IMR-90 (cell line): ENCODE results near the gene ROBO2. TPM values are rescaled to one million over a fixed set of nuclear protein-coding genes. Genes with fewer than 3 reads are reported as not detected.
A peak's percentile ranks its signal among the peaks of the same experiment; 100 is the strongest.

Source experiments
- ATAC-seq: fragments of 200-7000 bp; cut with Tn5 transposase; 2 replicates; pipeline ENCODE4 v1.9.1; 2020; ENCODE audit warnings: low read depth, mild to moderate bottlenecking, moderate library complexity
- BruUV-seq: library from RNA; stranded (reverse); fragments of 400-500 nt; replicated peaks from 2 replicates; lab custom pipeline; 2021; lab: Mats Ljungman, UMichigan
- CTCF ChIA-PET: fragments of 300-600 bp; formaldehyde crosslinking; extraction: SDS; loops from one replicate; lab custom pipeline; 2021; ENCODE audit warnings: antibody characterized with exemption; lab: Yijun Ruan, JAX
- POLR2A ChIA-PET: fragments of 300-600 bp; sonication (Branson Sonifier 250); formaldehyde crosslinking; loops from one replicate; lab custom pipeline; 2022; ENCODE audit warnings: antibody characterized with exemption; ENCODE audit not compliant: unreplicated experiment; lab: Charles Lee
- DNase-seq: peaks from one replicate; pipeline ENCODE4 v3.0.0; 2013
- H2AFZ ChIP-seq: replicated peaks from 2 replicates; pipeline ENCODE3; 2013; ENCODE audit warnings: low read length, mild to moderate bottlenecking; ENCODE audit not compliant: poor library complexity
- H2AK5ac ChIP-seq: 2 replicates; pipeline ENCODE4 v1.6.1; 2013; ENCODE audit warnings: low read depth, low read length, inconsistent platforms
- H2AK9ac ChIP-seq: replicated peaks from 2 replicates; pipeline ENCODE3; 2013; ENCODE audit warnings: mild to moderate bottlenecking, low read depth, low read length, moderate library complexity; ENCODE audit not compliant: poor library complexity
- H2BK120ac ChIP-seq: 2 replicates; pipeline ENCODE4 v1.6.1; 2013; ENCODE audit warnings: low read depth, low read length, inconsistent platforms
- H2BK15ac ChIP-seq: 3 replicates; pipeline ENCODE4 v1.6.1; 2013; ENCODE audit warnings: low read depth, low read length, inconsistent platforms
- H2BK20ac ChIP-seq: 2 replicates; pipeline ENCODE4 v1.6.1; 2013; ENCODE audit warnings: low read depth, mild to moderate bottlenecking, inconsistent platforms, low read length, moderate library complexity
- H2BK5ac ChIP-seq: 2 replicates; pipeline ENCODE4 v1.6.1; 2013; ENCODE audit warnings: mild to moderate bottlenecking, low read depth, low read length, inconsistent platforms; ENCODE audit not compliant: poor library complexity, severe bottlenecking
- H3K14ac ChIP-seq: replicated peaks from 2 replicates; pipeline ENCODE4 v1.6.1; 2013; ENCODE audit warnings: low read depth, low read length, inconsistent platforms
- H3K18ac ChIP-seq: 2 replicates; pipeline ENCODE4 v1.6.1; 2013; ENCODE audit warnings: low read depth, low read length, control low read depth
- H3K23ac ChIP-seq: 2 replicates; pipeline ENCODE4 v1.6.1; 2013; ENCODE audit warnings: low read depth, low read length, inconsistent platforms
- H3K27ac ChIP-seq: 2 replicates; pipeline ENCODE4 v1.5.1; 2013; ENCODE audit warnings: mild to moderate bottlenecking, control low read depth, low read length; ENCODE audit not compliant: insufficient read depth
- H3K27me3 ChIP-seq: 2 replicates; pipeline ENCODE4 v1.6.1; 2013; ENCODE audit warnings: low read length; ENCODE audit not compliant: control insufficient read depth, insufficient read depth
- H3K36me3 ChIP-seq: 2 replicates; pipeline ENCODE4 v1.6.1; 2013; ENCODE audit warnings: low read length, mixed read lengths; ENCODE audit not compliant: control insufficient read depth, insufficient read depth
- H3K4ac ChIP-seq: 2 replicates; pipeline ENCODE4 v1.6.1; 2013; ENCODE audit warnings: low read depth, low read length, inconsistent platforms
- H3K4me1 ChIP-seq: 2 replicates; pipeline ENCODE4 v1.6.1; 2013; ENCODE audit warnings: low read length, mixed read lengths; ENCODE audit not compliant: control insufficient read depth, insufficient read depth
- H3K4me2 ChIP-seq: 2 replicates; pipeline ENCODE4 v1.6.1; 2013; ENCODE audit warnings: low read depth, mild to moderate bottlenecking, control low read depth, low read length, moderate library complexity
- H3K4me3 ChIP-seq: 2 replicates; pipeline ENCODE4 v1.5.1; 2013; ENCODE audit warnings: low read depth, mild to moderate bottlenecking, control low read depth, low read length, moderate library complexity; ENCODE audit not compliant: insufficient read depth
- H3K56ac ChIP-seq: 2 replicates; pipeline ENCODE4 v1.6.1; 2013; ENCODE audit warnings: low read length, inconsistent platforms; ENCODE audit not compliant: insufficient read depth; ENCODE audit errors: extremely low read depth
- H3K79me1 ChIP-seq, 2 experiments: 2 replicates each; pipeline ENCODE4 v1.6.1; 2013; ENCODE audit warnings: low read length in 2 of 2, inconsistent platforms in 1 of 2, low read depth in 1 of 2
- H3K9ac ChIP-seq: 2 replicates; pipeline ENCODE4 v1.6.1; 2013; ENCODE audit warnings: low read depth, low read length, control low read depth
- H3K9me1 ChIP-seq: 2 replicates; pipeline ENCODE4 v1.6.1; 2013; ENCODE audit warnings: low read length, inconsistent platforms; ENCODE audit not compliant: insufficient read depth
- H3K9me3 ChIP-seq: 2 replicates; pipeline ENCODE4 v1.6.1; 2013; ENCODE audit warnings: low read length; ENCODE audit not compliant: control insufficient read depth, insufficient read depth
- H4K20me1 ChIP-seq: 2 replicates; pipeline ENCODE4 v1.6.1; 2013; ENCODE audit warnings: low read length, inconsistent platforms; ENCODE audit not compliant: insufficient read depth
- H4K5ac ChIP-seq: 2 replicates; pipeline ENCODE4 v1.6.1; 2013; ENCODE audit warnings: mild to moderate bottlenecking, low read depth, low read length, control low read depth
- H4K8ac ChIP-seq, 2 experiments: 2 replicates each; pipeline ENCODE4 v1.6.1; 2013; ENCODE audit warnings: low read depth in 2 of 2, low read length in 2 of 2, control low read depth in 1 of 2, inconsistent platforms in 1 of 2
- H4K91ac ChIP-seq: 2 replicates; pipeline ENCODE4 v1.6.1; 2013; ENCODE audit warnings: low read depth, low read length, inconsistent platforms; ENCODE audit not compliant: insufficient read depth
- BHLHE40 ChIP-seq: fragments of 150-350 bp; IDR thresholded peaks from 2 replicates; pipeline ENCODE4 v1.6.1; 2016; ENCODE audit warnings: mild to moderate bottlenecking, low read depth, low read length
- CEBPB ChIP-seq: IDR thresholded peaks from 2 replicates; pipeline ENCODE4 v1.6.1; 2012; ENCODE audit warnings: low read depth, low read length, improper control_type of control experiment
- CHD1 ChIP-seq: IDR thresholded peaks from 2 replicates; pipeline ENCODE4 v1.6.1; 2012; ENCODE audit warnings: low read depth, low read length, improper control_type of control experiment
- CTCF ChIP-seq: conservative IDR thresholded peaks from 2 replicates; pipeline ENCODE4 v1.5.1; 2012; ENCODE audit warnings: mild to moderate bottlenecking, low read depth, low read length, improper control_type of control experiment
- ELK1 ChIP-seq: fragments of 150-350 bp; IDR thresholded peaks from 2 replicates; pipeline ENCODE4 v1.6.1; 2016; ENCODE audit warnings: low read depth, mild to moderate bottlenecking, low read length, moderate library complexity, borderline replicate concordance
- FOS ChIP-seq: fragments of 150-350 bp; IDR thresholded peaks from 2 replicates; pipeline ENCODE4 v1.6.1; 2016; ENCODE audit warnings: low read depth, low read length
- MAFK ChIP-seq: IDR thresholded peaks from 2 replicates; pipeline ENCODE4 v1.6.1; 2012; ENCODE audit warnings: low read depth, low read length, improper control_type of control experiment
- MAZ ChIP-seq: IDR thresholded peaks from 2 replicates; pipeline ENCODE4 v1.6.1; 2012; ENCODE audit warnings: low read depth, mild to moderate bottlenecking, low read length, improper control_type of control experiment, moderate library complexity, borderline replicate concordance
- NFE2L2 ChIP-seq: fragments of 150-350 bp; IDR thresholded peaks from 2 replicates; pipeline ENCODE4 v1.6.1; 2016; ENCODE audit warnings: low read depth, mild to moderate bottlenecking, low read length
- RAD21 ChIP-seq: IDR thresholded peaks from 2 replicates; pipeline ENCODE4 v1.6.1; 2012; ENCODE audit warnings: low read length, improper control_type of control experiment
- RCOR1 ChIP-seq: IDR thresholded peaks from 2 replicates; pipeline ENCODE4 v1.6.1; 2012; ENCODE audit warnings: mild to moderate bottlenecking, low read length, improper control_type of control experiment; ENCODE audit not compliant: insufficient replicate concordance
- SMC3 ChIP-seq: fragments of 150-350 bp; IDR thresholded peaks from 2 replicates; pipeline ENCODE4 v1.6.1; 2016; ENCODE audit warnings: low read depth, mild to moderate bottlenecking, antibody characterized with exemption, low read length, moderate library complexity
- USF2 ChIP-seq: fragments of 150-350 bp; IDR thresholded peaks from 2 replicates; pipeline ENCODE4 v1.6.1; 2017; ENCODE audit warnings: mild to moderate bottlenecking, antibody characterized with exemption, low read length, low read depth
- WGBS, 2 experiments: methylation state at CpG; one replicate each; pipeline versions ENCODE4 v1.1.5 to v1.1.7; 2013; ENCODE audit warnings: missing lambda C conversion rate in 2 of 2; ENCODE audit not compliant: insufficient read length in 1 of 2; ENCODE audit errors: extremely low coverage in 2 of 2; 5-methylcytosine and 5-hydroxymethylcytosine counted together
- dilution Hi-C: fragments of 300-500 bp; cut with HindIII; formaldehyde crosslinking; loops from one replicate; pipeline ENCODE4 v1.14.3; 2018; ENCODE audit warnings: low sequenced_read_pairs; ENCODE audit not compliant: unreplicated experiment
- in situ Hi-C: fragments of 300-500 bp; cut with MboI; formaldehyde crosslinking; loops from 3 replicates; pipeline ENCODE4 v1.14.3; 2019; ENCODE audit warnings: low sequenced_read_pairs, inconsistent platforms, mixed read lengths
- intact Hi-C: fragments of 100-400 bp; cut with micrococcal nuclease; formaldehyde crosslinking; loops from 2 replicates; pipeline ENCODE4 v1.10.0; 2022
- polyA plus RNA-seq, 3 experiments: library from polyadenylated mRNA; depleted of rRNA; stranded (reverse); fragments of >200 nt; gene quantifications; 2 replicates each; pipeline ENCODE4 v1.2.3, GENCODE V29; 2012; ENCODE audit warnings: low replicate concordance in 1 of 3
- total RNA-seq: library from RNA; depleted of rRNA; stranded (reverse); fragments of >200 nt; gene quantifications from 2 replicates; pipeline ENCODE4 v1.2.3, GENCODE V29; 2012

The ROBO2 gene
- total and polyA plus RNA-seq, 2 of the 4 experiments (the other 2 are of a cell fraction): 9.3 to 14.5 TPM

- Histone ChIP-seq H4K20me1 (0 out of 2 replicates have a peak, but pooled peaks cover 3% of the 10 kb centered on the region), H3K4me2 (no peak overlapping the region), H3K9me1 (no peaks in the 10 kb centered on the region), H3K14ac (no peak overlapping the region), H4K8ac (no peak overlapping the region), H3K27ac (no peak overlapping the region), H3K56ac (no peak overlapping the region), H2BK120ac (peak overlapping the region; percentile 38; the same call in 1 of the 2 replicates), H2BK15ac (no peak overlapping the region), H2BK20ac (no peak overlapping the region), H3K18ac (no peak overlapping the region), H3K36me3 (no peaks in the 10 kb centered on the region), H3K23ac (no peak overlapping the region), H4K5ac (no peak overlapping the region), H3K9me3 (no peaks in the 10 kb centered on the region), H3K4ac (no peak overlapping the region), H2BK5ac (no peak overlapping the region), H3K27me3 (no peaks in the 10 kb centered on the region), H3K4me3 (no peak overlapping the region), H2AK9ac (no peak overlapping the region), H3K9ac (no peak overlapping the region), H2AK5ac (no peak overlapping the region), H4K91ac (no peak overlapping the region), H3K4me1 (no peaks in the 10 kb centered on the region), H2AFZ (no peak overlapping the region), H3K79me1 (no peaks in the 10 kb centered on the region)
- TF ChIP-seq RAD21: no peak
- no peak for TF ChIP-seq NFE2L2
- TF ChIP-seq FOS: no peak
- no peak for TF ChIP-seq CHD1
- TF ChIP-seq CEBPB: no peak
- TF ChIP-seq MAZ: no peak
- TF ChIP-seq CTCF: no peak
- no peak for TF ChIP-seq MAFK
- no peak for TF ChIP-seq SMC3
- no peak for TF ChIP-seq USF2
- TF ChIP-seq RCOR1: no peak
- no peak for TF ChIP-seq BHLHE40
- no peak for TF ChIP-seq ELK1
- WGBS, 2 experiments: 79% methylated on average over 2 of the region's 8 CpGs; no CpG with 5 or more reads in 1 of the 2 experiments
- dilution Hi-C loops (no loop called here), intact Hi-C loops (loop anchor here (10.0 kb wide), 1 partner anchor 447 kb away; no protein-coding TSS in a partner anchor), in situ Hi-C loops (no loop called here)
- DNase-seq: no peak
- ATAC-seq: no peak
- ChIA-PET POLR2A (no interaction called here), CTCF (no interaction called here)
- no TSS peak for BruUV-seq
These were observed 241.8 kb downstream of the ROBO2 start for GRCh38 chr3:77281721-77282120.
